Stomach (tissue), 9 donors: Measurements from ENCODE around the gene NPAS1. TPM values are rescaled to one million over a fixed set of nuclear protein-coding genes. Genes with fewer than 3 reads are reported as not detected.

Experiments
- DNase-seq, 2 donors: peaks; one replicate each; pipeline versions ENCODE4 v3.0.0 to v3.0.0-alpha.2; 2013 to 2019
- H3K27ac ChIP-seq, 5 donors: fragments of 200-600 bp in 4 of 5; sonication (generic) in 4 of 5; one replicate each; pipeline ENCODE4 v1.5.1; 2013 to 2019; ENCODE audit warnings: mild to moderate bottlenecking in 1 of 5, moderate library complexity in 1 of 5
- H3K27me3 ChIP-seq, 3 donors: fragments of 200-600 bp; sonication (generic); one replicate each; pipeline ENCODE4 v1.5.1; 2017 to 2019; ENCODE audit warnings: mixed run types in 1 of 3
- H3K36me3 ChIP-seq, 4 donors: fragments of 200-600 bp; sonication (generic); 1 replicate in 3 of 4; 2 replicates in 1 of 4; pipeline ENCODE4 v1.5.1; 2016 to 2019
- H3K4me1 ChIP-seq, 4 donors: fragments of 200-600 bp; sonication (generic); one replicate each; pipeline ENCODE4 v1.5.1; 2016 to 2019
- H3K4me3 ChIP-seq, 4 donors: fragments of 200-600 bp; sonication (generic) in 3 of 4; one replicate each; pipeline ENCODE4 v1.5.1; 2016 to 2019; ENCODE audit warnings: mild to moderate bottlenecking in 1 of 4
- H3K9me3 ChIP-seq, 4 donors: fragments of 200-600 bp; sonication (generic); one replicate each; pipeline ENCODE4 v1.5.1; 2016 to 2019
- CTCF ChIP-seq, 7 experiments: fragments of 450-650 bp in 4 of 7; fragments of 200-600 bp in 3 of 7; sonication (generic) in 3 of 7; IDR thresholded peaks; one replicate each; pipeline ENCODE4 v1.5.1; 2016 to 2019; ENCODE audit warnings: antibody characterized with exemption in 7 of 7, control low read depth in 2 of 7, mild to moderate bottlenecking in 1 of 7
- EP300 ChIP-seq: sonication (generic); formaldehyde crosslinking; IDR thresholded peaks from one replicate; pipeline ENCODE4 v1.6.1; 2017; ENCODE audit warnings: antibody characterized with exemption
- POLR2A ChIP-seq, 4 donors: fragments of 450-650 bp; IDR thresholded peaks; one replicate each; pipeline ENCODE4 v1.6.1; 2016; ENCODE audit warnings: antibody characterized with exemption in 4 of 4, control low read depth in 2 of 4, mild to moderate bottlenecking in 1 of 4, moderate library complexity in 1 of 4
- POLR2AphosphoS5 ChIP-seq, 3 donors: sonication (generic); formaldehyde crosslinking; IDR thresholded peaks; one replicate each; pipeline ENCODE4 v1.6.1; 2016; ENCODE audit warnings: antibody characterized with exemption in 3 of 3
- WGBS, 5 donors: extraction: QIAGEN DNeasy Blood & Tissue Kit in 3 of 5; methylation state at CpG; one replicate each; pipeline versions ENCODE4 v1.1.5 to v1.1.7; 2013 to 2018; 5-methylcytosine and 5-hydroxymethylcytosine counted together
- intact Hi-C: fragments of 100-400 bp; cut with DNase I; formaldehyde crosslinking; loops from one replicate; pipeline ENCODE4 v1.15.1; 2023; ENCODE audit warnings: low total_unique reads
- polyA plus RNA-seq, 3 donors: library from polyadenylated mRNA; stranded (reverse); fragments of 200-250 nt; gene quantifications; one replicate each; pipeline ENCODE4 v1.2.3, GENCODE V29; 2013
- total RNA-seq, 5 donors: library from RNA; depleted of rRNA; stranded (reverse); fragments of >200 nt; gene quantifications; one replicate each; pipeline versions ENCODE4 v1.1.0 to v1.2.3, GENCODE V29; 2014 to 2016
- donor health status: healthy with polysubstance abuse.
- donor health status: Bipolar disorder and iron deficiency.
- donor health status: healthy.

The NPAS1 gene
- total and polyA plus RNA-seq, 8 donors: 0.72 to 8.9 (median 1.1) TPM; not detected in 3

GRCh38 chr19:46975011-46975924, 44.4 kb upstream of the NPAS1 start:
- Histone ChIP-seq H3K36me3 (peaks cover 0 to under 1% (median 0%) of the 10 kb centered on the region in 4 donors), H3K4me1 (peaks cover 34 to 71% (median 55%) of the 10 kb centered on the region in 4 donors), H3K9me3 (no peaks in the 10 kb centered on the region), H3K4me3 (no peak overlapping the region), H3K27me3 (no peaks in the 10 kb centered on the region), H3K27ac (peak overlapping the region in 4 of 5 donors; percentile 79 to 88 (median 82))
- intact Hi-C loops: no loop called here
- peak in 1 of 2 donors; percentile 37 for DNase-seq
- TF ChIP-seq POLR2A (IDR thresholded peaks at IDR 0.05): no peak
- TF ChIP-seq POLR2AphosphoS5 (IDR thresholded peaks at IDR 0.05): no peak
- no peak for TF ChIP-seq EP300
- TF ChIP-seq CTCF (IDR thresholded peaks at IDR 0.05): no peak
- WGBS, 5 donors: 43 to 62% (median 53%) methylated on average over 10 to 16 of the region's 16 CpGs

GRCh38 chr19:46975925-46976782, 43.5 kb upstream of the NPAS1 start:
- DNase-seq: peak; percentile 84 to 97
- H3K27me3 ChIP-seq: no peaks in the 10 kb centered on the region
- H3K4me3 ChIP-seq: no peak overlapping the region
- H3K36me3 ChIP-seq: no peaks in the 10 kb centered on the region
- TF ChIP-seq CTCF (IDR thresholded peaks at IDR 0.05): peak in 1 of 7 experiments; percentile 13
- no peak for TF ChIP-seq POLR2A (IDR thresholded peaks at IDR 0.05)
- no peak for TF ChIP-seq EP300
- TF ChIP-seq POLR2AphosphoS5 (IDR thresholded peaks at IDR 0.05): peak; percentile 66 to 93 (median 86)
- H3K4me1 ChIP-seq: peaks cover 34 to 80% (median 63%) of the 10 kb centered on the region in 4 donors
- peak overlapping the region; percentile 79 to 88 (median 80) for H3K27ac ChIP-seq
- WGBS, 5 donors: 19 to 32% (median 23%) methylated on average over 12 to 18 of the region's 18 CpGs
- intact Hi-C loops: no loop called here
- H3K9me3 ChIP-seq: no peaks in the 10 kb centered on the region

- Histone ChIP-seq H3K4me3 (no peak overlapping the region), H3K9me3 (no peaks in the 10 kb centered on the region), H3K4me1 (peaks cover 38 to 81% (median 66%) of the 10 kb centered on the region in 4 donors), H3K27ac (peak overlapping the region; percentile 79 to 88 (median 80)), H3K36me3 (no peaks in the 10 kb centered on the region), H3K27me3 (no peaks in the 10 kb centered on the region)
- intact Hi-C loops: no loop called here
- TF ChIP-seq POLR2A (IDR thresholded peaks at IDR 0.05) (no peak), POLR2AphosphoS5 (IDR thresholded peaks at IDR 0.05) (no peak), CTCF (IDR thresholded peaks at IDR 0.05) (no peak), EP300 (no peak)
- peak; percentile 43 to 47 for DNase-seq
- 23 to 45% (median 27%) methylated on average over 8 of the region's 8 CpGs for WGBS, 5 donors
These were observed 42.8 kb upstream of the NPAS1 start for GRCh38 chr19:46976845-46977320.

- no peak for TF ChIP-seq CTCF (IDR thresholded peaks at IDR 0.05)
- TF ChIP-seq POLR2AphosphoS5 (IDR thresholded peaks at IDR 0.05): no peak
- TF ChIP-seq POLR2A (IDR thresholded peaks at IDR 0.05): no peak
- no peak for TF ChIP-seq EP300
- no peak overlapping the region for H3K4me3 ChIP-seq
- intact Hi-C loops: no loop called here
- 61 to 73% (median 68%) methylated on average over 7 of the region's 7 CpGs for WGBS, 5 donors
- H3K27ac ChIP-seq: peak overlapping the region in 4 of 5 donors; percentile 79 to 88 (median 82)
- H3K4me1 ChIP-seq: peaks cover 38 to 82% (median 69%) of the 10 kb centered on the region in 4 donors
- no peaks in the 10 kb centered on the region for H3K9me3 ChIP-seq
- DNase-seq: peak in 1 of 2 donors; percentile 29
- no peaks in the 10 kb centered on the region for H3K27me3 ChIP-seq
- no peaks in the 10 kb centered on the region for H3K36me3 ChIP-seq
These were observed 42.1 kb upstream of the NPAS1 start for GRCh38 chr19:46977548-46977947.
